ENCODE results near the gene TIMP3.
"Not testable (repeated sequence)": the region's sequence is repeated elsewhere in the genome, so short reads cannot be mapped to it uniquely, and the experiment has no call there.

Gene TIMP3

DNA sequence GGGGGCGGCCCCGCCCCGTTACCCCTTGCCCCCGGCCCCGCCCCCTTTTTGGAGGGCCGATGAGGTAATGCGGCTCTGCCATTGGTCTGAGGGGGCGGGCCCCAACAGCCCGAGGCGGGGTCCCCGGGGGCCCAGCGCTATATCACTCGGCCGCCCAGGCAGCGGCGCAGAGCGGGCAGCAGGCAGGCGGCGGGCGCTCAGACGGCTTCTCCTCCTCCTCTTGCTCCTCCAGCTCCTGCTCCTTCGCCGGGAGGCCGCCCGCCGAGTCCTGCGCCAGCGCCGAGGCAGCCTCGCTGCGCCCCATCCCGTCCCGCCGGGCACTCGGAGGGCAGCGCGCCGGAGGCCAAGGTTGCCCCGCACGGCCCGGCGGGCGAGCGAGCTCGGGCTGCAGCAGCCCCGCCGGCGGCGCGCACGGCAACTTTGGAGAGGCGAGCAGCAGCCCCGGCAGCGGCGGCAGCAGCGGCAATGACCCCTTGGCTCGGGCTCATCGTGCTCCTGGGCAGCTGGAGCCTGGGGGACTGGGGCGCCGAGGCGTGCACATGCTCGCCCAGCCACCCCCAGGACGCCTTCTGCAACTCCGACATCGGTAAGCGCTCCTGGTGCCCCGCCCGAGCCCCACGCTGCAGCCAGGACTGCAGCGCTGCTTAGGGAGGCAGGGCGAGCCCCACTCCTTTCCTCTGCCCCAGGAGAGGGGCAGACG is at the start of gene TIMP3:
Gene TIMP3 (plus strand): TSS at position 169 of the 700 bp plus-strand sequence. CDS start 297 bp downstream, at position 466.
- DNase-seq (ENCODE audit: low read depth in 2 of 2): no peak

DNA sequence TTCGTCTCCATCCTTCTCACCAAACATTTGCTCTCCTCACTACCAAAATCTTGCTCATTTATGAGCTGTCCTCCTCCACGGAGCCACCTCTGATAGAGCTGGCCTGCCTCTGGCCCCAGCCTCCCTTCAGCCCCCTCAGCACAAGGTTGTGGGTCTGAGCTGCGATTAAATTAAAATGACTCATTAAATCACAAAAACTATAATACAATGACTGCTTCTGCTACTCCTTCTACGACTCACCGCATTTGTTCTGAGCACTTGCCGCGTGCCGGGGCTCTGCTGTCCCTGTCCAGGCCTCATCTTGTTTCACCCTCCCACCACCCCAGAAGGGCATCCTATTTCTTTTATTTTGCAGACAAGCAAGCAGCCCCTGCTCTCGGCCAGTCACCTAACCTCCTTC is 49.2 kb upstream of the TIMP3 start:
- DNase-seq (ENCODE audit: low read depth in 2 of 2): no peak

DNA sequence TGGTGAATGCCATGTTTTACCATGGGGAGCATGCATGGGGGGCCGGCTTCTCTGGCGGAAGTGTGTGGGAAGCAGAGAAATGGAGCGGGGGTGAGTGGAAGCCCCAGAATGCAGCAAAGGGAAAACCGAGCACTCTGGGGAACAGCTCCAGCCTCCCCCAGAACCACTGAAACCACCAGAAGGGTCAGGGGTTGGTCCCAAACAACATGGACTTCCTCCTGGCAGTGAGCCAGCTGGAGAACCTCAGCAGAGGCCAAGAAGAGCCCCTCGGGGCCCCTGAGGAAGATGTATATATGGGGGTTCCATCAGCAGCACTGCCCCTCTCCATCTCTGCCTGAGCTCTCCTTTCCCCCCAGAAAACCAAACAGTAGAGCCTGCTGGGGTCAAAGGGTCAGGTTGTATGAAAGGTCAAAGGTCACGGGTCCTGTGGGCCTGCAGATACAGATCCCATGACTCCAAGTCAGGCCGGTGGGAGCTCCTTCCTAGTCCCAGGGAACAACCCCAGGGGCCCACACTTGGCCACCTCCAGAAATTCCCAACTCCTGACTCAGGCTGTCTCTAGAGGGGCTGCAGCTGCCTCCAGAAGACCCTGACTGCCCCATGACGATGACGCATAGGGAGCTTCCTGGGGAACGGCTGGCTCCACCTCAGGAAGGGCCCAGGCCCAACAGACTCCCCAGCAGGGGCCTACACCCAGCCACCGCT is 48.5 kb upstream of the TIMP3 start:
- DNase-seq (ENCODE audit: low read depth in 2 of 2): no peak

DNA sequence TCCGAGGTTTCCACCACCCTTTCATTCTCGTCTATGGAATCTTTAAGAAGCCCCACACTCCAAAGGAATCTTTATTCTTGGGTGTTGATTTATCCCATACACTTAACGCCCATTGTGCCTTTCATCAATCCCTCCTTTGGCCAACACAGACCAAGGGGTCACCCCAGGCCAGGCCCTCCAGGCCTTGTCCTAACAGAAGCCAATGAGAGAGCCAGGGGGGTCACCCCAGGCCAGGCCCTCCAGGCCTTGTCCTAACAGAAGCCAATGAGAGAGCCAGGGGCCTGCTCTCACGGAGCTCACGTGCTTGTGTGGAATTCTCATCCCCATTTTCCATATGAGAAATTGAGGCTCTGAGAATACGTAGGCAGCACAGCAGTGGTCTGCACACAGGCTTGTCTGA is 47.9 kb upstream of the TIMP3 start:
- no peak for DNase-seq (ENCODE audit: low read depth in 2 of 2)

DNA sequence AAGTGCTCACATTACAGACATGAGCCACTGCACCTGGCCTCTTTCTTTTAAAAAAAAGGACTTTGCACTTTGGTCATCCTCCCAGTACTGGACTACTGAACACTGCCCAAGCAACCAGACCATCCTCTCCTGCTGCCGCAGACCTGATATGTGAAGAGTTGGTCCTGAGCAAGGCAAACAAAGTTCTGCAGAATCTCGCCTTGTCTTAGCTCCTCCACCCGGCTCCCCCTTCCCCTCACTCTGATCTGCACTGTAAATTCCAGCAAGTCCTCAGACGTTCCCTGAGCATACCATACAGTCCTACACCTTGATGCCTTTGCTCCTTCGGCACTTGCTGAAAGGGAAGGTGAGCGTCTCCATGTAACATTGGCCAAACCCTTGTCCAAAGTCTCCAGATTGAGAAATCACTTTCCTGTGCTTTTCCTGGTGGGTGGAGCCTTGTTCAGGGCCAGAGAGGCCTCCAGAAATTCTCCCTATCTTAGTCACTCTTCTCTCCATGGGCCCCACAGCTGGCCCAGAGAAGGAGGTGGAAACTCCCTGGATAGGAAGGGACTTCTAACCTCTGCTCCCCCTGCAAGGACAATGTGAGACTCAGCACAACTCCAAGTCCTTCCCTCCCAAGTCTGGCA is 47.0 kb upstream of the TIMP3 start:
- no peak for DNase-seq (ENCODE audit: low read depth in 2 of 2)

DNA sequence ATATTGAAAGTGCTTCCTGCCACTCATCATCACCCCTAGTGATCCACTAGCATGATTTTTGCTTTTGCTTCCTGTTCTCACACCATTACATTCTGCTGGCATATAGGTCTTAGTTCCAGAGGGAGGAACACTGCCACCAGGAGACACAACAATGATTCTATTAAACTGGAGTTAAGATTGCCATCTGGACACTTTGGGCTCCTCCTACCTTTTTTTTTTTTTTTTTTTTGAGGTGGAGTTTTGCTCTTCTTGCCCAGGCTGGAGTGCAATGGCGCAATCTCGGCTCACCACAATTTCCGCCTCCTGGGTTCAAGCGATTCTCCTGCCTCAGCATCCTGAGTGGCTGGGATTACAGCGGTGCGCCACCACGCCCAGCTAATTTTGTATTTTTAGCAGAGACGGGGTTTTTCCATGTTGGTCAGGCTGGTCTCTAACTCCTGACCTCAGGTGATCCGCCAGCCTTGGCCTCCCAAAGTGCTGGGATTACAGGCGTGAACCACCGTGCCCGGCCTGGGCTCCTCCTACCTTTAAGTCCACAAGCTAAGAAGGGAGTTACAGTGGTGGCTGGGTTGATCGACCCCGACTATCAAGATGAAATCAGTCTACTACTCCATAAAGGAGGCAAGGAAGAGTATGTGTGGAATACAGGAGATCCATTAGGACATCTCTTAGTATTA is 44.3 kb upstream of the TIMP3 start:
- not testable (repeated sequence) for DNase-seq (ENCODE audit: low read depth in 2 of 2)

DNA sequence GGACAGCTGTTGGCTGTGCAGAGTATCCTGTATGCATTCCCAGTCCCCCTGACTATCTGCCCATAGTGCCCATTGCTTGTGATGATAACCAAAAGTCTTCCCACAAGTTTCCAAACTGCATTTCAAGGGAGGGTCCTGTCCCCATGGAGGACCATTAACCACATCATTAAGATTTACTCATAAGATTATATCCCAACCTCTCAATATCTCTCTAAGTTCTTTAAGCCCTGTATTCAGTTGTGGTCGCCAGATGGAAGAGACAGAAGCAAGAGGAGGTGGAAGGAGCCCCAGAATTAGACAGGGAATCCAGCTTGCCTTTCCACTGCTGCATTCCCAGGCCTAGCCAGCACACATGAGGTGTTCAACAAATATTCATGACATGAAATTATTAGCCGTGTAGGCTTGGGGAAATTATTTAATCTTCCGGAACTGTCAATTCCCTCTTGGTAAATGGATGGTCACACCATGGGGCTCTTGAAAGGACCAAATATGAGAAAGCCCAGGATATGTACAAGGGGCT is 42.6 kb upstream of the TIMP3 start:
- DNase-seq (ENCODE audit: low read depth in 2 of 2): no peak

DNA sequence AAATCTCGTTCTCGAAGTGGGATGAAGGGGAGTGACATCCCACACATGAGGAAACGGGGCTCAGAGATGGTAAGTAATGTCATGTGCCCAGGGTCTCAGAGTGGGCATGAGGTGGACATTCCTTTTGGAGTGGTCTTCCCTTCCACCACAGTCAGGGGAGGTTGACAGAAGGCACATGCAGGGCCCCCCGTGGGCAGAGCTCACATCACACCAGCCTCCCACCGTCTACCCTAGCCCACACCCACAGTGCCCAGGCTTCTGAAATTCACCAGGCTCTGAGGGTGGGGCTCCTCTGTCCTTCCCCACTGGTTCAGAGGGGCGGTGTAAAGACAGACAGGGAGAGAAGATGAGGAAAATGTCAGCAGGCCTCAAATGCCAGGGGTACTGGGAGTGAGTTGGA is 41.1 kb upstream of the TIMP3 start:
- no peak for DNase-seq (ENCODE audit: low read depth in 2 of 2)

DNA sequence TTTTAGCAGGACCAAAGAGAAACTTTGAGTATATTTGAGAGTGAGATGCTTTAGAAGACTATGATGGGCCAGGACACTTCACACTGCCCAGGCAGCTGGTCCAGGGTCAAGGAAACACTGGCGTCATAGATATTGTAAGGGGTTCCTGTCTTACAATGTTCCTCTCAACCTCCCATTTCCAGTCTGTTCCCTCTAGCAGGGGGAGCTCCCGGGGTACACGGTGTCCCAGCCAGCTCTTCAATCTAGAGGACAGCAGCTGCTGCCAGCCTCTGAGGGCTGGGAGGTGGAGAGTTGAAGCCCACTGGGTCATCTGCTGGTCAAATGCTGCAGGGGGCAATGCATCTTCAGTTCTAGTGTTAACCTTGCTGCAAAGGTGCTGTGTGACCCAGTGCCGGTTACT is 40.7 kb upstream of the TIMP3 start:
- DNase-seq (ENCODE audit: low read depth in 2 of 2): no peak

DNA sequence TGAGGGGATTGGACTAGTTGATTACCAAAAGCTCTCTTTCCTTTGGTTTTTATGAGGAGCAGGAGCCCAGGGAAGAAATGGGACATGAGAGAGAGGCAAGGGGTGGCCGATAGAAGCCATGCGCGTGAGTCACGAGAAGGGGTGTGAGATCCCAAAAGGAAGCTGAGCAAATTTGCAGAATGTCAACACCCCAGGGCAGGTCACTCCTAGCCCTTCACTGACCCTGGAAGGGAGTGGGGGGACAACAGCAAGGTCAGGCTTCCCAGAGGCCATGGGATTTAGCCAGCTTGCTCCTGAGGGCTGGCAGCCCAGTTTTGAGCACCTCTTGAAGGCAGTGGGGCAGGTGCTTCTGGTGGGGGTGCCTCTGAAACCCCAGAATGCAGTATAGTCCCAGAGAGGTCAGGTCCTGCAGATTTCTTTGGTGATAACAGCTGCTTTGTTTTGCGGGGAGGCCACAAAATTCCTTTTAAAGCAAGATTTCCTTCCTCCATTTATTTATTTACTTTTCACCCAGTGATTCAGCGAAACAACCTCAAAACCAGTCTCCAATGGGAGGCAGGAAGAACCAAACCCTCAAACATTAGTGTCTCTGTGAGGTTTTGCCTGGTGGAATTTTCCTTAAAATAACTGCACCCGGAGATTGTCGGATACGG is 40.1 kb upstream of the TIMP3 start:
- DNase-seq (ENCODE audit: low read depth in 2 of 2): no peak

DNA sequence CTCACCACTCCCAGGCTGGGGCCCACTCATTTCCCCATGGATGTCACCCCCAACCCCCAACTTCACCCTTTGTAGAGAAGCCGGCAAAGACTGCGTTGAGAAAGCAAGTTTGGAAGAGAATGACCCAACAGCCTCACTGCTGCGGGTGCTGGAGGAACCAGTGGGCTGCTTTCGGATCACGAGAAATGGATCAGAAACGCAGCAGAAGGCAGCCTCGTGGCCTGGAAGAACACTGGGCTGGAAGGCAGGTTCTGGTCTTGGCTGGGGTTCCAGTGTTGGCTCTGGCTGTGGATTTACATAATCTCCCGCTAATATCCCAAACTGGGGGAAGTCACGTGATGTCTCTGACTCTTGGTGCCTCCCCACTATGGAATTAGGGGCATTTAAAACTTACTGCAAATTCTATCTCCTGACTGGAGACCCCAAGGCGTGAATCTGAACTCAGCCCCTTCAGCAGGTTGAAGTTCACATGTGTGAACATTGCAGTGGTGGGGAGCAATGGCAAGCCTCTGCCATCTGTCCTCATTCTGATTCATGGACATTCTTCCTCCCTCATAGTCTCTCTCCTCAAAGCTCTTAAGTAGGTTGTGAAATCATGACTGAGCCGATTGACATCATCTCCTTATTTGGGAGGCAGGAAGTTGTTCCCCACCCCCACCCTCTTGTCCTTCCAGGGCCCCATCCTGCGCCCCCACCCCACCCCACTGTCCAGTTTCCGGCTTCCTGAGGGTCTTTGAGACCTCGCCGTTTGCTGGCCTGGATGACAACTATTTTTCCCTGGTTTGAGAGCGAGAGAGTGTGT is 37.0 kb upstream of the TIMP3 start:
- DNase-seq (ENCODE audit: low read depth in 2 of 2): no peak

DNA sequence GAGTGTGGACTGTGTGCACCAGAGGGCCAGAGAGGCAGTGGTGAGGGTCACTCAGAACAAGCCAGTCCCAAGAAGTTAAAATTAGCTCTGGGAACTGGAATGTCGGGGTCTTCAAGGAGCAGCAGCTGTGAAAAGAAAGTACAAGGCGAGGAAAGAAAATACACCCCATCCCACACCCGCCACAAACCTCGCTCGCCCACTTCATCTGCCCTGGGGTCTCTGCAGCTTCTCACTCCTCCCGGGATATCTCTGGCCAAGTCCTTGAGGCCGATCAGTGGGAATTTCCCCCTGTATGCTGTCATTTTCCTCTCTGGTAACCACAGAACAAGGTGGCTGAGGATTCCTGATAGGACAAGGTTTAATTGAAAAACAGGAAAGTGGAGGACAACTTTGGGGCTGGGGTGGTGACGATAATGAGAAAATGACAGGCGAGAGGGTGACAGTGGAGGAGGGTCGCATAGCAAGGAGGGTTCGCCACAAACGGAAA is 36.3 kb upstream of the TIMP3 start:
- no peak for DNase-seq (ENCODE audit: low read depth in 2 of 2)

DNA sequence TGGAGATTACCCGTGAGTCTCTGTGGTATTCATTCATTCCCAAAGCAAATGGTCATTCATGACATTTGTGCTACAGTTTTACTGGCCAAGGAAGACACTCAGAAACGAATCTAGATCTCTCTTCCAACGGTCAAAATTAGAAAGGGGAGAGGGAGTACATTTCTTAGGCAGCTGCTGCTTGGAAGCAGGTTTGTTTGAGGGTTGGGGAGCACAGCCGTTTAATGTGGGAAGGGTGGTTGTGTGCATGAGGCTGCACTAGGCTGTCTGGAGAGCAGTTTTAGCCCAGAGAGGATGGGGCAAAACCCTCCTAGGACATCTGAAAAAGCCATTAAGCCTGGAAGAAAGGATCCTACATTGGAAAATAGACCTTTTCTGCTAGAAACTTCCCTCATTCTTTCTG is 29.7 kb upstream of the TIMP3 start:
- no peak for DNase-seq (ENCODE audit: low read depth in 2 of 2)

DNA sequence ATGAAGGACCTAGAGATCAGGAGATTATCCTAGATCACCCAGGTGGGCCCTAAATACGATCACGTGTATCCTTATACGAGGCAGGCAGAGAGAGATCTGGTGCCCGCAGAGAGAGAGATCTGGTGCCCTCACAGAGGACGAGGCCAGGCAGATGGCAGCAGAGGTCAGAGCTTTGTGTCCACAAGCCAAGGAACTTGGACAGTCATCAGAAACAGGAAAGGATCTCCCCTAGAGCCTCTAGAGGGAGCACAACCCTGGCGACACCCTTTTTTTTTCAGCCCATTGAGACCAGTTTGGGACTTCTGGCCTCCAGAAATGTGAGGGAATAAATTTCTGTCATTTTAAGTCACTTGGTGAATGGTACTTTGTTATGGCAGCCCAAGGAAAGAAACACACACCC is 25.5 kb upstream of the TIMP3 start:
- DNase-seq (ENCODE audit: low read depth in 2 of 2): no peak

DNA sequence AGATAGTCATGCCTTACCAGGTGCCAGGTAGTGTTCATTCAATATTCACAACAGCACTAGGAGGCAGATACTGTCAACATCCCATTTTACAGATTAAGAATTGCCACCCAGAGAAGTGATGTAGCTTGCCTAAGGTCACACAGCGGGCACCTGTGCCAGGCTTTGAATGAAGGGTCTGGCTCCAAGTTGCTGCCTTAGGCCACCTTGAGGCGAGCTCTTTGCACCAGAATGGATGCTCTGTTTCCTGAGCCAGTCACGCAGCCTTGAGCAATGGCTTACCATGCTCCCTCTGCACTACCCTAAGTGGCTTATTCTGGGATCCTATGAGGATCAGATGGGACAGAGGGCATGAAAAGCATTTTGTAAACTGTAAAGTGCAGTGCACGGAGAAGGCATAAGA is 25.1 kb upstream of the TIMP3 start:
- no peak for DNase-seq (ENCODE audit: low read depth in 2 of 2)

DNA sequence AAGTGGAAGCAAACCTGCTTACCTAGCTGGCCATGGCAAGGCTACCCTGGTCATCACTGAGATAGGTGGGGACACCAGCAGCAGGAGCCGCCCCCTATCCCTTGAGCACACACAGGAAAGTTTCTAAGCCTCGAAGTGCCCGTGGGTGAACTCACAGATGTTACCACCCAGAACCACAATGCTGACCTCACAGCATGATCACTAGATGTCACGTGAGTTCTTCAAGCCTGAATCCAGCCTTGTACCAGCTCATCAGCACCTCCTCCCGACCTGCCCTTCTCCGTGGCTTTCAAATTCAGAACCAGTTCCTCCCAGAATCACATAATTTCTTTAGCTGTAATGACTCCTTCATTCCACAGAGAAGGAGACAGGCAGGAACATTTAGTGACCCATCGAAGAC is 24.7 kb upstream of the TIMP3 start:
- DNase-seq (ENCODE audit: low read depth in 2 of 2): no peak

DNA sequence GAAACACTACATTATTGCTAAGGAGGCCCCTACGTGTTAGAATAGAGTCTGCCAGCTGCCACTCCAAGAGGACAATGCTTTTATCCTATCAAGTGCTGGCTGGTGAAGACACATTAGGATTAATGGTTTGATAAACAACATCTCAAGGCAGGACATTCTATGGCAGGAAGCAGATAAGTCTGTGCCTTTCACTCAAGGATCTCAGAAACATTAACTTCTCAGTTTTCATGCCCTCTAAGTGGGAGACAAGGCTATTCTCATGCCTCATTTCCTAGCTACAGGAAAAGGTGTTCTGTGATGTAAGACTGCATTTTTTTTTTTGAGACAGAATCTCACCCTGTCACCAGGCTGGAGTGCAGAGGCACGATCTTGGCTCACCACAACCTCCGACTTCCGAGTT is 23.5 kb upstream of the TIMP3 start:
- DNase-seq (ENCODE audit: low read depth in 2 of 2): no peak

DNA sequence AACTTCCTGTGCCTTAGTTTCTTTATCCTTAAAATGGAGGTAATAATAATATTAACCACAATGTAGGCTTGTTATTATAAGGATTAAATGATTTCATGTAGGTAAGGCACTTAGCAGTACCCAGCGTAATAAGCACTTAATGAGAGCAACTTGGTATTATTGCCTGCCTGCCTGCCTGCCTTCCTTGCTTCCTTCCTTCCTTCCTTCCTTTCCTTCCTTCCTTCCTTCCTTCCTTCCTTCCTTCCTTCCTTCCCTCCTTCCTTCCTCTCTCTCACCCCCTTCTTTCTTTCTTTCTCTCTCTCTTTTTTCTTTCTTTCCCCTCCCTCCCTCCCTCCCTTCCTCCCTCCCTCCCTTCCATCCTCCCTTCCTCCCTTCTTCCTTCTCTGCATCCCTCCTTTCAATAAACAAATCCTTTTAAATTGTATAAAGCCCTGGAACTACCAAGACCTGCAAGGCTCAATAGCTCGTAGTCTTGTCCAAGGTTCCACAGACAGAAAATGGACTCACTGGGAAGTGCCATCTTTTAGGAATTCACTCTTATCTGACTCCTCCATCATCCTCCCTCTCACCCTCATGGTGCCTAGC is 20.7 kb upstream of the TIMP3 start:
- no peak for DNase-seq (ENCODE audit: low read depth in 2 of 2)

DNA sequence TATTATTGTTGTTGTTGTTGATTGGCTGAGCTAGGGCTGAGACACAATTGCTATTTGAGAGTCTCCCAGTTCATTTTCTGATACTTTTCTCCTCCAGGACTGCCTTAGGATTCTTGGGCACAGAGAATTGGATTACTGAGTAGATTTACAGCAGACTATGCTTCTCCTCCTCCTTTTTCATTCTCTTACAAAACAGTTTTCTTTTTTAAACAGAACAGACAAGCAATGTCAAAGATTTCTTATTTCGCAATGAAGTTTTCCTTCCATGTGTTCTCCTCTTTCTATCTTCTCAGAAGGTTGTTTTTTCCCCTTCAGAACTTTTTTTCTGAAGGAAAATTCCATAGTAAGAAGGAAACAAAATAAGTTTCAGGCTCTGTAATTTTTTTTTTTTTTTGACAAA is 19.8 kb upstream of the TIMP3 start:
- DNase-seq (ENCODE audit: low read depth in 2 of 2): no peak

DNA sequence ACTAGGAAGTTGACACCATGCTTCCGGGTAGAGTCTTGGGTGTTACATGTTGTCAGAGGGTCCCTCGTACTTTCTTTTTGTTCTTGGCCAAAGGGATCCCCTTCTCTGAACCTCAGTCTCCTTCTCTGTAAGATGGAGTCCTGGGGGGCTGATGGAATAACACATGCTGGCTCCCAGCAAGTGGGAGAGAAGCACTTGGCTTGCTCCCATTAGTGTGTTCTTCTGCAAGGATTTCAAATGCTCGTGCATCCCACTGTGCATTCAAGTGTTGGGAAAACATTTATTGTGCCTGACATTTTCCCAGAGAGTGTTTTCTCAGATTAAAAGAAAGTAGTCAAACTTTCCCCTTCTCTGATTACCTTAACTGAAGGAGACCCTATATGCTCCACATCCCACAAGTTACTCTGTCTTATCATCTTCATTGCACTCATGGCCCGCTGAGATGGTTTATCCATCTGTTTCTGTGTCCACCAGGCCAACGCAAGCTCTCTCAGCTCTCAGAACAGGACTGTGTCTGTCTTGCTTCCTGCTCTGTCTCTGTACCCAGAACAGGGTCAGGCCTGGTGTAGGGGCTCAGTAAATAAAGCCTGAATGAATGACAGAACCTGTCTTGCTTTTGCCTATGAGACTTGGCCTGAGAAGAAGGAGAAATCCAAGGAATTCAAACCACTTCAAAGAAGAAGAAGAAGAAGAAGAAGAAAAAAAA is 16.0 kb upstream of the TIMP3 start:
- DNase-seq (ENCODE audit: low read depth in 2 of 2): no peak
